GM21528 (cell line): ENCODE measurements around the gene FPR2.

Source experiments
- ATAC-seq: cut with Tn5 transposase; IDR thresholded peaks from one replicate; pipeline ENCODE4 v1.9.1; 2021; ENCODE audit warnings: mild to moderate bottlenecking, moderate library complexity; ENCODE audit not compliant: unreplicated experiment, low FRiP score

FPR2 gene

DNA sequence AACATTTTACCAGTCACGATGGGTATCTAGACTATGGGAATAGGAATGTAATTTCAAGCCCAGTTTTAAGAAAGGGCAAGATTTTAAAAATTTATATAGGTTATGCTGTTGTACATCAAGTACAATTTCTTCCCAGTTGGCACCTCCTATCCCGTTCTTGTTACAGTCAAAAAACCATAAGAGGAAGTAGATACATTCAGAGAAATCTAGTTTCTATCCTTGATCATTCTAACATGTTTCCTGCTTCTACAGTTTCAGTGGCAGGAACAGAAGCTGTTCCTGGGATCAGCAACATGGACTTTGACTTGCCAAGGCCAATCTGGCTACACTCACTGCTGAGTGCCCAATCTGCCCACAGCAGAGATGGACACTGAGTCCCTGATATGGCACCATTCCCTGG lies 19.3 kb downstream of the FPR2 start:
- no peak for ATAC-seq

DNA sequence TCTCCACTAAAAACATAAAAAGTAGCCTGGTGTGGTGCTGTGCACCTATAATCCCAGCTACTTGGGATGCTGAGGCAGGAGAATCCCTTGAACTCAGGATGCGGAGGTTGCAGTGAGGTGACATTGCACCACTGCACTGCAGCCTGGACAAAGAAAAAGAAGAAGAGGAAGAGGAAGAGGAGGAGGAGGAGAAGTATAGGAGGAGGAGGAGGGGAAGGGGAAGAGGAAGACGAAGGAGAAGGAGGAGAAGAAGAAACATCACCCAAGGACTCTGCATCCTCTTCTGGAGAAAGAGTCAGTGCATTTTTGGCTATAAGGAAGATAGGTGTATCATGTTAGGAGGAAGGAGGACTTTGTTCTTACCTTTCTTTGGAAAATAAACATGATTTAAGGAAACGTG lies 21.0 kb downstream of the FPR2 start:
- no peak for ATAC-seq

DNA sequence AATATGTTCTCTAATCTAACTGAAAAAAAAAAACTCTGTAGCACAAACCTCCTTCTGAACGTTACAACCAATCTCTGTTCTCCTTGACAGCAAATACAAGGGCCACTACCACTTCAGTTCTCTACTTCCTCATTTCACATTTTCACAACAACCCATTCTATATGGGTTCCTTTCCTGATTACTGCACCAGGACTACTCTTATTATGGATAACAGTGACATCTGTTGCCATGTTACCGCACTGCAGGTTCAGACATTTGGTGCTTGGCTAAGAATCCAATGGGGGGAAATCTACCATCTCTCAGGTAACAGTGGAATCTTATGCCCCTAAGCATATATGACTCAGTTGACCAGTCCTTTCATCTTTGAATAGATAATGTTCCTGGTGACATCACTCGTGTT lies 22.4 kb downstream of the FPR2 start:
- ATAC-seq = no peak

DNA sequence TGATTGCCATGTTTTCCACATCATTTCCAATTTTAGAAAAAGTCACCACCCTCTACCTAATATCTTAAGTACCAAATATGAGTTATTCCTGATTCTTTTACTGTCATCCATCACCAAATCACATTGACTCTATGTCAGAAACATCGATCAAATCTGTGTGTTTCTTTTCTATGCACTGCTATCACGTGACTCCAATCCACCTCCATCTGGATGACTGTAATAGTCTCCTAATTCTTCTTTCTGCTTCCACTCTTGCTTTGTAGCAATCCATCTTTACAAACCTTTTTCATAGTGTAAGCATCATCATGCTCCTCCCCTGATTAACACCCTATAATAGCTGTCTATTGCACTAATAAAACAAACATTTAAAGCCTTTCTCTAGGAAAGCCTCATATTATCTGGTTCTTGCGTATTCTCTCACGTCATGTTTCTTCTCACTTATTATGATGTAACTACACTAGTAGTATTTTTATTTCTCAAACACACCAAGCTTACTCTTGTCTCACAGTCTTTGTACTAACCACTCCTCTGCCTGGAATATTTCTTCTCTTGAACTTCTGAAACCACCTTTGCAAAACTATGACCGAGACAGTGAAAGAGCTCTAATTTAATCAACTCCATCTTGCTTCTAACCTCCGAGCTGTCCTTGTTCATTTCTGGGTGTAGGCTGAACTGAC lies 23.3 kb downstream of the FPR2 start:
- no peak for ATAC-seq

DNA sequence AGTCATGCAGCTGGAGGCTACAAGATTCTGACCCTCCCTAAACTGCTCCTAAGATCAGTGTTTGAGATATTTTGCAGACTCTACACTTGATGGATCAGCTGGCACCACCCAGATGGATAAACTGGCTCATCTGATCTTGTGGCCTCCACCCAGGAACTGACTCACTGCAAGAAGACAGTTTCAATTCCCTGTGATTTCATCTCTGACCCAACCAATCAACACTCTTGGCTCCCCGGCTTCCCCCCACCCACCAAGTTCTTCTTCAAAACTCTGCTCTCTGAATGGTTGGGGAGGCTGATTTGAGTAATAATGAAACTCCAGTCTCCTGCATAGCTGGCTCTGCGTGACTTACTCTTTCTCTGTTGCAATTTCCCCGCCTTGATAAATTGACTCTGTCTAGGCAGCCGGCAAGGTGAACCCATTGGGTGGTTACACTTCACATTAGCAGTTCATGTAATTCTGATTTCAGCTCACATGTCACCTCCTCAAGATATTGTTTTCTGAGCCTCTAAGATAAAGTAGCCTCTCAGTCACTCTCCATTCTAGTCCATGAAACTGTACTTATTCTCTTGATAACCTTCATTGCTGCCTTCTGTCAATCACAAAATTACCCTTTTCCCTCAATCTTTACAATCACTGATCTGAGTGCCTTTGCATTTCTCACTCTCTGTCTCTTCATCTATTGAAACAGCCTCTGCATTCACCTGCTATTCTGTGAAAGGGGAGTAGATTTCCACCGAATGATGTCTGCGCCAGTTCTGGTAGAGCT lies 24.1 kb downstream of the FPR2 start:
- no peak for ATAC-seq

DNA sequence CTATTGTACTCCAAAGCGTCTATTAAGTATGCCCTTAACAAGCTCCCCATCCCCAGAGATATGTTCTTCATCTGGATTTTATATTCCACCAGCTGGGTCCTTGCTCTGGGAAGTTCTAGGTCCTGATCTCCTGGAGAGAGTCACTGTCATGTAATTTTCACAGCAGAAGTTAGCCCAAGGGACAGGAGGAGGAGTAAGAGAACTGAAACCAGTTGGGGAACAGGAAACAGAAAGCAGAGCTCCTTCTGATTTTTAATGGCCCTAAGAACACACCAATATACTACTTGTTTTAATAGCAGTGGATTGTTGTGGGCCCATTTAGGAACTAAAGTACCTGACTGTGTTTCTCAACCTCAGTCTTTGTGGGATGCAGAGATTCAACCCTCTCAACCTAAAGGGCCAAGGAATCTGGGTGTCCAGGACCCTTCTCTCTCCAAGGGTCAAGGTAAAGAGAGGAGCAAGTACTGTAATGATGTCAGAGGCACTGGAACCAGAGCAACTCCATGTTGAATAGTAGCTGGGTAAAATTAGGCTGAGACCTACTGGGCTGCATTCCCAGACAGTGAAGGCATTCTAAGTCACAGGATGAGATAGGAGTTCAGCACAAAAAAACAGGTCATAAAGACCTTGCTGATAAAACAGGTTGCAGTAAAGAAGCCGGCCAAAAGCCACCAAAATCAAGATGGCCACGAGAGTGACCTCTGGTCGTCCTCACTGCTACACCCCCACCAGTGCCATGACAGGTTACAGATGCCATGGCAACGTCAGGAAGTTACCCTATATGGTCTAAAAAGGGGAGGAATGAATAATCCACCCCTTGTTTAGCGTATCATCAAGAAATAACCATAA lies 25.9 kb downstream of the FPR2 start:
- ATAC-seq = no peak

DNA sequence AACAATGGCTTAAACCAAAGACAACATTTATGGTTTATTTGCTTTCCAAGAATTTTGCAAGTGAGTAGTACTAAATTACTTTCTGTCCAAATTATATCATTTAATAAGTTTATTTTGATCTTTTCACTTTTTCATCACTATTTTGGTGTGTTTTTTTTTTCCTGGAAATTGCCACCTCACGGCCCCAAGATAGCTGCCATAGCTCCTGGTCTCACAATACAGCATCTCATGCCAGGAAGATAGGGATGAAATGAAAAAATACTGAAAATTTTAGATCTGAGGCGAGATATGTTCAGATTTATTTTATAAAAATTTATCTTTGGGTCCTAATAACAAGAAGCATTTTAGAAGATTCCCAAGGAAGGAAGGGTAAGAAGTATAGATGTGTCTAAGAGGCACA lies 27.0 kb downstream of the FPR2 start:
- ATAC-seq = no peak

DNA sequence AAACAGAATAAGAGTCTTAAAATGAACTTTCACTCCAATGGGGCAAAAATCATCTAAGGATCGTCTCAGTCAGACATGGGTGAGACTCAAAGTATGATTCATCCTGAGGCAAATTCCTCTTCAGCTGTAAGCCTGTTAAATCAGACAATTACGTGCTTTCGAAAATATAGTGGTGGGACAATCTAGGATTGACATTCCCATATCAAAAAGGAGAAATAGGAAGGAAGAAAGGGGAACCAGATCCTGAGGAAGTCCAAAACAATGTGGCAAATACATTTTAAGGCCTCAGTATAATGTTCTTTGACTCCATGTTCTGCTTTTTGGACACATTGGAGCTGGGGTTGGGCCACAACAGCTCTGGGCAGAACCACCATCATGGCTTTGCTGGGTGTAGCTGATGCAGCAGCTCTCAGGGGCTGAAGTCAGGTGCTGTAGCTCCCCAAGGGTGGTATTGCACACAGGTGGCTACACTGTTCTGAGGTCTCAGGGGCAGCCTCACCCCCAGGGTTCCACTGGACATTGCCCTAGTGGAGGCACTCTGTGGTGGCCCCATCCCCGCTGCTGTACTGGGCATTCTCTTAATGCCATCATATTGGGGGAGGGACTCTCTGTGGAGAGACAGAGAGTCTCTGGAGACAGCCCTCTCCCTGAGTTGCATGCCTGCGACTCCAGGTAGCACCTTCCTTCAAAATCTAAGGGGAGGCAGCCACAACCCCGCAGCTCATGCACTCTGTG lies 28.2 kb downstream of the FPR2 start:
- no peak for ATAC-seq

DNA sequence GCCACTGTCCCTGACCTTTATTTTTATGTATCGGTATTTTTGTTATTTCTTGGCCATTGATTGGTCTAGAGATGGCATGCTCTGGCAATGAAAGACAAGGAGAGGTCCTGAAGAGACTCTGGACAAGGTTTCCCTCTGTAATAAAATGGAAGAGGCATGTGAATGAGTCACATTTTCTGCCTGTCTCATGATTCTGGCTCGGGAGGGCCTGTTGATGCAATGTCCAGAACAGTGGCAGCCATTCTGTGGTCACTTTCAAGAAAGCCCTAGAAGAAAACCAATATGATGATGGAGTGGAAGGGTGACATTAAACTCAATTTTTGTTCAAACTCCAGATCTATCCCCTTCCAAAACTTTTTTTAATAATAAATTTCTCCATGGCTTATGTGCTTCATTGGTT lies 32.0 kb downstream of the FPR2 start:
- ATAC-seq = no peak

DNA sequence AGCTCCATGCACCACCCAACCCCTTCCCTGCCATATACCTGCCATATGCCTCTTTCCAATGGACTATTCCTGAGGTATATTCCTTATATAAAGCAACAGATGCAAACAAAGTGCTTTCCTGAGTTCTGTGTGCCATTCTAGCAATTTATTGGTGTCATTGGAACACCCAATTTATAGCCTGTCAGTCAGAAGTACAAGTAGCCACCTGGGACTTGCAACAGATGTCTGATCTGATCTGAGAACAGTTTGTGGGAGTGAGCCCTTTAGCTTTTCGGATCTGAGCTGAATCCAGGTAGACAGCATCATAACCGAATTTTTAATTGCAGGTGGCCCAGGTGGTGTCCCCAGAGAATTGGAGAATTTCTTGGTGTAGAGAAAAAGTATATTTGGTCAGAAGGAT lies 33.0 kb downstream of the FPR2 start:
- no peak for ATAC-seq

DNA sequence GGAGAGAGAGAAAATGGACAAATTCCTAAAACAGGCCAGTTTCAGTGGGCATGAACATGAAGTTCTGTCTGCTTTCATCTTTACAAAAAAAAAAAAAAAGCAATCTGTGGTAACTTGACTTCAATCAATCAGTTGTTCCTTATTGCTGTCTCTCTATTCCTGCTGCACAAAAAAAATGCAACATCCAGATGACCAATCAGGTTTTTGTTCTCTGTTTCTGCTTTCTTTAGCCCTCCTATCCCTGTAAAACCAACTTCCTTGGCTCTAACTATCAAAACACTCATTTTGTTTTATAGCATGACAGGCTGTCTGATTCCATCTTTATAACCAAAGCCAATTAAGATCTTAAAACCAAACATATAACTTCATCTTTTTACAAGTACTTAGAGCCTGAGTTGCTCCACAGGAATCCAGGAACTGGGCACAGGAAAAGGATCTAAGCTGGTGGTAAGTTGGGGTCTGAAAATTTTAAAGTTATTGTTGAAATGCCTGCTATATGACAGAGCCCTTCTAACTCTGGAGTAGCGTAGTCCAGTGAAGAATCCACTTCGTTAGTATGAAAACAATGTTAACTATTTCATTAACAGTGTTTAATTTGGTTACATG lies 34.0 kb downstream of the FPR2 start, which contains the start of gene FPR3:
TSS of gene FPR3 (plus strand) at position 273 of the 606 bp plus-strand sequence. CDS start 28,592 bp downstream, outside the sequence.
- no peak for ATAC-seq

DNA sequence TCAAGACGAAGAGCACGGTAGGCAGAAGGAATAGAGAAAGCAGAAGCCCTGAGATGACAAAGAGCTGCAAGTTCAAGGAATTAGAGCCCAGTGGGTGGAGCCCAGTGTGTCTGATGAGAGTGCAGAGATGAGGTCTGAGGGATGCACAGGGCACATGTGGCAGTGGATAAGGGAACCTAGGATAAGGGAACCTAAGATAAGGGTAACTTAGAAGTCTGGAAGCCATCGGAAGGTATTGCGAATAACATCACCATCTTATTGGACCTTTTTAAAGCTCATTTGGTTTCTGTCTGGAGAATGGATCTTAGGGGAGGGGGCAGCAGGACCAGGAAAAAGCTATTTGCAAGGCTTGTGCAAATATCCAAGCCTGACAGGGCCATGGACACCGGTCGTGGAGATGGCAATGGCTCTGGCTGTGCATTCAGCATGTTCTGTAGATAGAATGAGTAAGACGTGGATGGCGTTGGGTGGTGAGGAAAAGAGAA lies 35.3 kb downstream of the FPR2 start:
- ATAC-seq = no peak

DNA sequence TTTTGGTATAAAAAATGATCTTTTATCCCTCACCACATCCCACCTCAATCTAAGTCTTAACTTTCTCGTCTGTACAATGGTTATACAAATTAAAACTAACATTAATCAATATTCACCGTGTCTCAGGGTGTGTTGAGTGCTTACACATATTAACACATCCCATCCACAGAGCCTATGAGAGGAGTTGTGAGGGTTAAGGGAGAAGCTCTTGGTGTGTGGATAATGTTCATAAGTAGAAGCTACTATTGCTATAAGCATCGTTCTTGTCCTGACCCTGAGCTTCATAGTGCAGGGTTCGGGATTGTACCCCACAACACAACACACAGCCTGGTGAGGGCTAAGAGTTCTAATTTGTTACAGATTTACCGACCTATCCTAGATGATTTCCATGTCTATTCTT lies 36.5 kb downstream of the FPR2 start:
- no peak for ATAC-seq

DNA sequence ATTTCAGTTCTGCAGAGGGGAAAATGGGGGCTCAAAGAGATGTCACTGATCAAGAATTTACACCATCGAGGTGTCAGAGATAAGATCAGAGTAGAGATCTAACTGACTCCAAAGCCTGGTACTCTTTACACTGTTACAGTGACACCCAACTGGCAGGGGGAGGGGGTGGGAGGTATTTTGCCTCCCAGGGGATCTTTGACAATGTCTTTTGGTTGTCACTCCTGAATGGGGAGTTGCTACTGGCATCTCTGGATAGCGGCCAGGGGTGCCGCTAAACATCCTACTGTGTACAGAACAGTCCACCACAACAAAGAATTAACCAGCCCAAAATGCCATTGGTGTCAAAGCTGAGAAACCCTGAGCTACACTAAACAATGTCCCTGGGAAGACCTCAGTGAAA lies 37.1 kb downstream of the FPR2 start:
- no peak for ATAC-seq

DNA sequence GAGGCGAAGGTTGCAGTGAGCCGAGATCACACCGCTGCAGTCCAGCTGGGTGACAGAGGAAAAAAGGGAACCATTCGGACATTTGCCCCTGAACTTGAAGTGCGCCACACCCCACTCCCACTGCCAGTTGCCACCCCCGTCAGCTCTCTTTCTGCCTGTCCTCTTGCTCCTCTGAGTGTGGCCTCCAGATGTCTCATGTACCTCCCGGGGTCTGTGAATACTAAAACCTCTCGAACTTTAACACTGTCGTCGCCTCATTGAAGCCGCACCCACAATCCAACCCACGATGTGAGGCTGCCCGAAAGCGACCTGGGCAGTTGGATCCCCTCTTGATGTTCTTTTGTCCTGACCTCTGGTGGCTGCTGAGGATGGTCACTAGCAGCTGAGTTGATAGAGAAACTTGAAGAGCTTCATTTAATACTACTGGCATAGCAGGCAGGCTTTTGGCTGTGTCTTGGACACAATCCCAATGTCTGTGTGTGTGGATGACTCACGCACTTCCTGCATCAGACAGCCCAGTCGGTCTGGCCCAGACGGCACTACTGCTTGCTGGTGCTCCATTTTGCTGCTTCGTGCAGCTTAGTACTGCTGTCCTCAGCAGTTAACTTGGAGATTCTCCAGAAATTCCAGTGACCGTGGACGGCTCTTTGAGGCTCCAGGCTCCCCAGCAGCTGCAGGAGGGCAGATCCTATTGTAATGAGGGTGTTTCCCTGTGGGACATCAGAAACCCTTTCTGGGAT lies 38.2 kb downstream of the FPR2 start:
- no peak for ATAC-seq

DNA sequence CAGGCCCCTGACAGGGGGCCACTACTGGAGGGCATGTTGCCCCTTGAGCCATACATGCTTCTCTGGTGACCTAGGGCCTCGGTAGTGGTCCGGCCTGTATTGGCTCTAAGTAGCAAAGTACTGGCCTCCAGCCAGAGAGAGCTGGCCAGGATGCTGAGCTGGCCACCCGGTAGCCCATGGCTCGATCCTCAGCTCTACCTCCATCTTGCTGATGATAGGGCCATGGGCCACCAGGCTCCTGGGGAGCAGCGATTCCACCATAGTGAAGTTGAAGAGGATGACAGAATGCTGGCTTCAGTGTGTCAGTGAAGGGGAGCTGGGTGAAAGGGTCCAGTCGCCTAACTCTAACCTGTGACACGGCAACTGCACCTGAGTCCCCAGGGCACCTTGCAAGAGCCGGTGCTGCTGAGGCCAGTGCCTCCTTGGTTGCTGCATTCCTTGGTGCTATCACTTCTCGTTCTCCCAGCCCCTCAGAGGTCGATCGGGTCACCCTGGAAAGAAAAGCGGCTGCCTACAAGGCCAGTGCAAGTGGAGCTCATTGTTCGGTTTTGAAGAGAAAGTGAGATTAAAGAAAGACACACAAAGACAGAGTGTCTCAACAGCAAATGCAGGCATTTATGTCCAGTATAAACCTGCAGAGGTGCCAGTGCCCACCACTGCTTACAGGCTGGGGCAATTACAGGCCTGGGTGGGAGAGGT lies 38.9 kb downstream of the FPR2 start:
- no peak for ATAC-seq

DNA sequence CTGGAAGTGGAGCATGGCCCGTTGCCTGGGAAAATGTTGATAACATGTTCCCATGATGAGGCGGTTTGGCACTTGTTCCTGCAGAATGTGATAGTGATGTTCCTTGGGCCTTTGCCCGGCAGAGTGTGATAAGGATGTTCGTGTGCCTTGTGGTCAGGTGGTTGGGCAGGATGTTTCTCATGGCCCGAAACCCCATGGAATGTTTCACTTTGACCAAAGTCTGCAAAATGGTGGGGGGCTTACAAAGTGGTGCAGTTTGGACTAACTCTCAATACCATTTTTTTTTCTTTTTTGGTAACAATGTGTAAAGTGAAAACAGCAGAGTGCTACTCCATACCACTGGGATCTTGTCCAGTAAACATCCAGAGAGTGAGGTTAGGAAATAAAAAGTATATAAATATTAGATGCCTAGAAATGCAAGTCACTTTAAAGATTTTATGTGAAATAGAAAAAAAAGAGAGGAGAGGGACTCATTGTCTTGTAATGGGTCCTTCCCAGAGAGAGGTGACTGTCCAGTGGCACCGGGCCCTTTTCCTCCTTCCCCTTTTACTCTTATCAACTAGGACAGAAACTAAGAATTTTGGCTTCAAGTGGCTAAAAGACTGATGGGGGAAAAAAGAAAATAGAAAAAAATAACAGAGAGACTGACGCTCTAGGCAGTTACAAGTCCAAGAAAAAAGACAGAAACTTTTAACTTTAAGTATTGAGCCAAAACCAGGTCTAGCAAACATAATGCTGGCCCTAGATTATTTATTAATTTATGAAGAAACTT lies 39.7 kb downstream of the FPR2 start:
- ATAC-seq = no peak

DNA sequence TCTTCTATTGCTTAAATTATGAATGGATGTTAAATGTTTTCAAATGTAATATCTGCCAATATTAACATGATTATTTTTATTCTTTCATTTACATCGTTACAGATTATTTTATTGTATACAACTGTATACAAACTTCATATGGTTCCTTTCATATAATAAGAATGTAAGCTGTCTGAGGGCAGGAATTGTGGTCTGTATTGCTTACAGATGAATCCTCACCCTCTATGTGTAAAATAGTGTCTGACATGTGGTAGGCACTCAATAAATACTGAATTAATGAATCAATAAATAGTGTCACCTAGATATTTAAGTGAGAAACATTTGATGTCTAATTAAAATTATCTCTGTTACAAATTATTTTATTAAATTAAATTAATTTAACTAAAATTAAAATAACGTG lies 41.8 kb downstream of the FPR2 start:
- no peak for ATAC-seq
